Vein endothelial cell (primary cell): Measurements from ENCODE around the gene RADIL. TPM values are rescaled to one million over a fixed set of nuclear protein-coding genes. Genes with fewer than 3 reads are reported as not detected.

Experiments used
- small RNA-seq: library from RNA; depleted of rRNA; stranded (forward); fragments of <200 nt; gene quantifications from one replicate; pipeline ENCODE3, GENCODE V24; 2012
- total RNA-seq: library from RNA; depleted of rRNA; stranded (reverse); fragments of >200 nt; gene quantifications from 2 replicates; pipeline ENCODE4 v1.2.3, GENCODE V29; 2012

Gene RADIL, protein sequence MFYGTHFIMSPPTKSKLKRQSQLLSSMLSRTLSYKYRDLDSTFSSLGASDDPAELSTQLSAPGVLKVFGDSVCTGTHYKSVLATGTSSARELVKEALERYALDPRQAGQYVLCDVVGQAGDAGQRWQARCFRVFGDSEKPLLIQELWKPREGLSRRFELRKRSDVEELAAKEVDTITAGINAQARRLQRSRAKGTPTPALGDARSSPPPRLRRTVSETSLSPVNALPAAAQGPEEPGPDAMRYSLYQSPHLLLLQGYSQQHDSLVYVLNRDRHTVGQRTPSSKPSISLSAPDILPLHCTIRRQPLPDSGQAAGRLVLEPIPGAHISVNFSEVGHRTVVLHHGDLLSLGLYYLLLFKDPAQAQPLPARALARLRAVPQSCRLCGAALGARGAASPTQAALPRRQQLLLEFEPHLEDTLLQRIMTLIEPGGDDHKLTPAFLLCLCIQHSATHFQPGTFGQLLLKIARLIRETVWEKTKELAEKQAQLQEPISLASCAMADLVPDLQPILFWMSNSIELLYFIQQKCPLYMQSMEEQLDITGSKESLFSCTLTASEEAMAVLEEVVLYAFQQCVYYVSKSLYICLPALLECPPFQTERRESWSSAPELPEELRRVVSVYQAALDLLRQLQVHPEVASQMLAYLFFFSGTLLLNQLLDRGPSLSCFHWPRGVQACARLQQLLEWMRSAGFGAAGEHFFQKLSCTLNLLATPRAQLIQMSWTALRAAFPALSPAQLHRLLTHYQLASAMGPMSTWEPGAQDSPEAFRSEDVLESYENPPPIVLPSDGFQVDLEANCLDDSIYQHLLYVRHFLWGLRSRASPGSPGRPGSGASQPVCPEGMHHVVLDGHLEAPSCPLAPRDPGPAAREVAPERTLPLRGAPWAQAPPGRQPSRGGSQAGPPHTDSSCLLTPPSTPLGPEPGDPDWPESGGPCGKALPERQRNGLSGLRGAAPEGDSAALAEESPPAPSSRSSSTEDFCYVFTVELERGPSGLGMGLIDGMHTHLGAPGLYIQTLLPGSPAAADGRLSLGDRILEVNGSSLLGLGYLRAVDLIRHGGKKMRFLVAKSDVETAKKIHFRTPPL
- total RNA-seq, result 0.48 and 0.65 TPM in 2 replicates

GRCh38 chr7:4883372-4884144 lies at the start of gene RADIL:
TSS of gene RADIL (minus strand) at chr7:4883716. CDS start at chr7:4878139, 5,577 bp downstream.

DNA sequence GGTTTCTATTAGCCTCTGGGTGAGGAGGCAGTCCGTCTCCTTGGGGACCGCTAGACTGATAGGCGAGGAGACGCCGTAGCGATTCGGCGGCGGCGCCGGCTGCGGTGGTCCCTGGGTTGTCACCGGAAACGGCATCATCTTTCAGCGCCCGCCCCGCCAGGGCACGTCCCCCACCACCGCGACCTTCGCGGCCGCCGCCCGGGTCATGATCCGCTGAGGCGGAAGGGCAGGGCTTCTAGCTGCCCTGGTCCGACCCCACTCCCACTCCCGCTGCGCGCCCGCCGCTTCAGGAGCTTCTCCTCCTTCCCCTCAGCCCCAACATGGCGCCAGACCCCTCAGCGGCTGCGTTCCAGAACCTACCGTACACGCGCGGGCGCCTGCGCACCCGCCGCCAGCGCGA lies 21.8 kb downstream of the RADIL start, which contains the start of gene PAPOLB:
Gene PAPOLB, minus strand, starts transcription at position 358 of the 400 bp plus-strand sequence. Its CDS starts 220 bp downstream, at position 138.

GRCh38 chr7:4775250-4775847 lies 108.2 kb downstream of the RADIL start, which contains the start of gene AP5Z1:
TSS of gene AP5Z1 (plus strand) at chr7:4775623. CDS start at chr7:4775716, 93 bp downstream.

Small RNA genes within 50 kb of the gene (small RNA-seq; reads per million reads assigned to genes)
- gene MIR4656, result not detected
- gene RF00019, result not detected

Other genes with a start within 250 kb of the RADIL start
- gene FOXK1, start 201.4 kb downstream of the RADIL start, total RNA-seq, result 44.6 and 51.9 TPM in 2 replicates
- gene AP5Z1, start 108.1 kb downstream of the RADIL start, total RNA-seq, result 55.5 and 58.1 TPM in 2 replicates
- 0.10 TPM in 1 of 2 replicates, not detected in the other for gene PAPOLB, start 21.7 kb downstream of the RADIL start, total RNA-seq
- not detected in 2 replicates for gene MMD2, start 75.5 kb upstream of the RADIL start, total RNA-seq
- 9.4 and 9.5 TPM in 2 replicates for gene RBAK, start 162.1 kb upstream of the RADIL start, total RNA-seq